GM12878 (cell line): ENCODE data around the gene SYCN. TPM values are rescaled to one million over a fixed set of nuclear protein-coding genes. Genes with fewer than 3 reads are reported as not detected.

Experiments
- ATAC-seq: fragments of 200-7000 bp; cut with Tn5 transposase; 3 replicates; pipeline ENCODE4 v1.9.1; 2020; ENCODE audit warnings: mild to moderate bottlenecking, moderate library complexity
- BruUV-seq: library from RNA; stranded (reverse); fragments of 400-500 nt; replicated peaks from 2 replicates; lab custom pipeline; 2021; lab: Mats Ljungman, UMichigan
- CTCF ChIA-PET: fragments of 300-600 bp; sonication (Branson Sonifier 250); formaldehyde crosslinking; extraction: SDS; loops from one replicate; lab custom pipeline; 2021; ENCODE audit warnings: inconsistent platforms; lab: Yijun Ruan, JAX
- POLR2A ChIA-PET: fragments of 350-600 bp; formaldehyde crosslinking; extraction: SDS; loops from one replicate; lab custom pipeline; 2021; ENCODE audit warnings: inconsistent platforms; lab: Charles Lee
- RAD21 ChIA-PET: fragments of 300-600 bp; sonication (Branson Sonifier 250); formaldehyde crosslinking; loops from one replicate; lab custom pipeline; 2023; ENCODE audit warnings: antibody characterized with exemption; ENCODE audit not compliant: unreplicated experiment; lab: Charles Lee
- SMC1A ChIA-PET: fragments of 300-600 bp; sonication (Branson Sonifier 250); formaldehyde crosslinking; loops from one replicate; lab custom pipeline; 2023; ENCODE audit not compliant: unreplicated experiment, uncharacterized antibody; lab: Charles Lee
- DNase-seq: peaks from one replicate; pipeline ENCODE4 v3.0.0-alpha.2; 2011; ENCODE audit warnings: low read depth, low spot score
- FAIRE-seq: peaks from 3 replicates; lab custom pipeline; 2011; peaks lifted over from hg19 to GRCh38; lab: Jason Lieb, UNC
- H2AFZ ChIP-seq: 2 replicates; pipeline ENCODE4 v1.6.0; 2011; ENCODE audit warnings: low read depth, low read length, control low read depth; ENCODE audit not compliant: control insufficient read depth
- H3K27ac ChIP-seq: 2 replicates; pipeline ENCODE4 v1.5.1; 2011; ENCODE audit warnings: control low read depth; ENCODE audit not compliant: control insufficient read depth, insufficient read depth
- H3K27me3 ChIP-seq, 2 experiments: replicated peaks in 1 of 2; 2 replicates each; pipeline versions ENCODE4 v1.6.0 to v1.6.1; 2011; ENCODE audit warnings: low read length in 1 of 2; ENCODE audit not compliant: control insufficient read depth in 2 of 2, insufficient read depth in 2 of 2
- H3K36me3 ChIP-seq, 2 experiments: 2 replicates each; pipeline ENCODE4 v1.5.1; 2011; ENCODE audit warnings: low read length in 1 of 2; ENCODE audit not compliant: control insufficient read depth in 2 of 2, insufficient read depth in 2 of 2
- H3K4me1 ChIP-seq: 2 replicates; pipeline ENCODE4 v1.6.1; 2011; ENCODE audit warnings: mild to moderate bottlenecking, low read length, moderate library complexity, mixed read lengths; ENCODE audit not compliant: control insufficient read depth, insufficient read depth
- H3K4me2 ChIP-seq: 2 replicates; pipeline ENCODE4 v1.6.0; 2011; ENCODE audit warnings: control low read depth; ENCODE audit not compliant: control insufficient read depth, insufficient read depth
- H3K4me3 ChIP-seq: fragments of 200-600 bp; sonication (generic); 2 replicates; pipeline ENCODE4 v1.5.1; 2016
- H3K79me2 ChIP-seq: 2 replicates; pipeline ENCODE4 v1.6.0; 2011; ENCODE audit warnings: low read length; ENCODE audit not compliant: control insufficient read depth, insufficient read depth
- H3K9ac ChIP-seq: 2 replicates; pipeline ENCODE4 v1.8.0; 2011; ENCODE audit warnings: low read length, control low read depth, mixed read lengths; ENCODE audit not compliant: control insufficient read depth, insufficient read depth
- H3K9me3 ChIP-seq: replicated peaks from 3 replicates; pipeline ENCODE4 v1.5.1; 2011; ENCODE audit warnings: mild to moderate bottlenecking, low read length; ENCODE audit not compliant: control insufficient read depth, insufficient read depth
- H4K20me1 ChIP-seq: 2 replicates; pipeline ENCODE4 v1.6.0; 2011; ENCODE audit not compliant: control insufficient read depth, insufficient read depth
- HDAC6 ChIP-seq: fragments of 200-600 bp; sonication (generic); IDR thresholded peaks from one replicate; pipeline ENCODE4 v1.8.0; 2017; ENCODE audit warnings: antibody characterized with exemption; ENCODE audit not compliant: unreplicated experiment
- PAX5 ChIP-seq: IDR thresholded peaks from 2 replicates; pipeline ENCODE4 v1.6.1; 2011; ENCODE audit warnings: low read depth, low read length, borderline replicate concordance
- WGBS: methylation state at CpG from one replicate; pipeline ENCODE4 v1.1.6; 2016; ENCODE audit warnings: low lambda C conversion rate; ENCODE audit not compliant: insufficient replicate concordance, insufficient coverage; ENCODE audit errors: missing lambda C conversion rate; 5-methylcytosine and 5-hydroxymethylcytosine counted together
- in situ Hi-C: fragments of 300-500 bp; cut with MboI; formaldehyde crosslinking; loops from 9 replicates; pipeline ENCODE4 v1.14.3; 2018; ENCODE audit warnings: mixed read lengths
- intact Hi-C: fragments of 100-400 bp; cut with micrococcal nuclease; formaldehyde crosslinking; loops from one replicate; pipeline ENCODE4 v1.14.2; 2022; ENCODE audit not compliant: unreplicated experiment
- polyA plus RNA-seq, 11 experiments: library from polyadenylated mRNA; depleted of rRNA in 4 of 11; unstranded in 6 of 11; stranded (reverse) in 5 of 11; fragments of >200 nt; fragmentation: Nextera tagmentation in 4 of 11; fragmentation: Illumina TruSeq in 1 of 11; extraction: Ambion mirVana in 4 of 11; extraction: Trizol in 1 of 11; gene quantifications; 1 replicate in 1 of 11; 2 replicates in 10 of 11; pipeline versions ENCODE4 v1.2.1 to v1.2.3, GENCODE V29; 2011 to 2016; ENCODE audit warnings: inconsistent platforms in 2 of 11, missing spikeins in 2 of 11, low read depth in 1 of 11
- total RNA-seq, 4 experiments: library from RNA; depleted of rRNA in 3 of 4; stranded (reverse); fragments of >200 nt in 3 of 4; fragmentation: Illumina TruSeq in 1 of 4; extraction: Trizol in 1 of 4; gene quantifications; 2 replicates each; pipeline versions ENCODE4 v1.2.1 to v1.2.3, GENCODE V29; 2013 to 2021

Gene SYCN
- total and polyA plus RNA-seq, 10 of the 15 experiments (the other 5 are each of a cell fraction or from before 2014, with no cell fraction given): 0.54 TPM; not detected in 9

- no peak for TF ChIP-seq HDAC6
- TF ChIP-seq, all 136 proteins: peak for 0
Measured at GRCh38 chr19:39248806-39249205, 44.7 kb upstream of the SYCN start, which contains the start of gene IFNL4 (continued).

GRCh38 chr19:39247701-39248664 lies 43.9 kb upstream of the SYCN start:
- Histone ChIP-seq H3K79me2 (no peaks in the 10 kb centered on the region), H2AFZ (no peak overlapping the region), H3K36me3 (no peaks in the 10 kb centered on the region), H3K27me3 (peaks cover 2% of the 10 kb centered on the region in 2 experiments; a peak in 3 of 4 replicates), H3K9me3 (no peaks in the 10 kb centered on the region), H3K9ac (no peak overlapping the region), H3K27ac (no peak overlapping the region), H3K4me1 (no peaks in the 10 kb centered on the region), H3K4me2 (no peak overlapping the region), H3K4me3 (no peak overlapping the region), H4K20me1 (no peaks in the 10 kb centered on the region)
- ChIA-PET CTCF (no interaction called here), SMC1A (no interaction called here), RAD21 (no interaction called here), POLR2A (no interaction called here)
- DNase-seq (no peak), ATAC-seq (peak; percentile 28; the same call in 1 of the 3 replicates), FAIRE-seq (no peak)
- no peak for TF ChIP-seq PAX5
- BruUV-seq: no TSS peak
- in situ Hi-C loops (no loop called here), intact Hi-C loops (no loop called here)
- 78% methylated on average over 57 of the region's 92 CpGs for WGBS
